WTC11 (cell line): ENCODE results near the gene RIMBP2. TPM values are rescaled to one million over a fixed set of nuclear protein-coding genes. Genes with fewer than 3 reads are reported as not detected.

ENCODE experiments used
- ATAC-seq: fragments of 200-7000 bp; cut with Tn5 transposase; 2 replicates; pipeline ENCODE4 v1.10.0; 2021; ENCODE audit warnings: mild to moderate bottlenecking, moderate library complexity
- CTCF ChIA-PET: fragments of 300-600 bp; sonication (Branson Sonifier 250); formaldehyde crosslinking; loops from one replicate; lab custom pipeline; 2021; ENCODE audit warnings: antibody characterized with exemption; lab: Charles Lee
- POLR2A ChIA-PET: fragments of 350-600 bp; sonication (Branson Sonifier 250); formaldehyde crosslinking; loops from one replicate; lab custom pipeline; 2021; ENCODE audit warnings: antibody characterized with exemption; lab: Charles Lee
- DNase-seq: peaks from one replicate; pipeline ENCODE4 v3.0.0; 2021; ENCODE audit warnings: low spot score
- H3K27ac Mint-ChIP-seq: 2 replicates; pipeline ENCODE4 v1.8.0; 2021; ENCODE audit warnings: mixed read lengths
- H3K27me3 Mint-ChIP-seq: 2 replicates; pipeline ENCODE4 v1.8.0; 2021; ENCODE audit warnings: low read depth, mild to moderate bottlenecking, moderate library complexity, mixed read lengths
- H3K36me3 Mint-ChIP-seq: 2 replicates; pipeline ENCODE4 v1.8.0; 2021; ENCODE audit warnings: mixed read lengths
- H3K4me1 Mint-ChIP-seq: 2 replicates; pipeline ENCODE4 v1.8.0; 2022; ENCODE audit warnings: mixed read lengths
- H3K4me3 Mint-ChIP-seq: 2 replicates; pipeline ENCODE4 v1.8.0; 2021; ENCODE audit warnings: mild to moderate bottlenecking, moderate library complexity, mixed read lengths
- H3K9me3 Mint-ChIP-seq: 2 replicates; pipeline ENCODE4 v1.8.0; 2021; ENCODE audit warnings: mixed read lengths
- ATF1 ChIP-seq: sonication (generic); formaldehyde crosslinking; IDR thresholded peaks from 2 replicates; pipeline ENCODE4 v1.8.1; 2023; ENCODE audit warnings: mild to moderate bottlenecking, moderate library complexity, missing genetic modification reagents
- CREM ChIP-seq: sonication (generic); formaldehyde crosslinking; IDR thresholded peaks from 2 replicates; pipeline ENCODE4 v1.8.1; 2022; ENCODE audit warnings: mild to moderate bottlenecking, missing genetic modification reagents, moderate library complexity
- EMX1 ChIP-seq: fragments of 250-450 bp; sonication (Bioruptor Pico); IDR thresholded peaks from 2 replicates; pipeline ENCODE4 v1.8.0; 2021; ENCODE audit warnings: mild to moderate bottlenecking
- GRHL2 ChIP-seq: fragments of 250-450 bp; sonication (Bioruptor Pico); IDR thresholded peaks from 2 replicates; pipeline ENCODE4 v1.8.0; 2022; ENCODE audit warnings: mild to moderate bottlenecking, moderate library complexity; ENCODE audit not compliant: insufficient replicate concordance, severe bottlenecking
- GTF2I ChIP-seq: fragments of 250-450 bp; sonication (Bioruptor Pico); conservative IDR thresholded peaks from 2 replicates; pipeline ENCODE4 v1.4.0; 2021; ENCODE audit warnings: mild to moderate bottlenecking
- JUN ChIP-seq: sonication (generic); formaldehyde crosslinking; IDR thresholded peaks from 2 replicates; pipeline ENCODE4 v1.8.0; 2023; ENCODE audit warnings: mild to moderate bottlenecking, missing genetic modification reagents
- MYBL2 ChIP-seq: sonication (generic); formaldehyde crosslinking; IDR thresholded peaks from 2 replicates; pipeline ENCODE4 v1.8.1; 2023; ENCODE audit warnings: mild to moderate bottlenecking, moderate library complexity, missing genetic modification reagents
- NR1H2 ChIP-seq: sonication (generic); formaldehyde crosslinking; IDR thresholded peaks from 2 replicates; pipeline ENCODE4 v1.9.0; 2021; ENCODE audit warnings: mild to moderate bottlenecking, moderate library complexity, missing genetic modification reagents
- NR2C2 ChIP-seq: sonication (generic); formaldehyde crosslinking; IDR thresholded peaks from 2 replicates; pipeline ENCODE4 v1.8.0; 2022; ENCODE audit warnings: mild to moderate bottlenecking, missing genetic modification reagents
- TEAD1 ChIP-seq: sonication (generic); formaldehyde crosslinking; IDR thresholded peaks from 2 replicates; pipeline ENCODE4 v1.8.0; 2022; ENCODE audit warnings: mild to moderate bottlenecking, missing genetic modification reagents
- ZNF423 ChIP-seq: fragments of 250-450 bp; sonication (Bioruptor Pico); IDR thresholded peaks from 2 replicates; pipeline ENCODE4 v2.1.2; 2022; ENCODE audit warnings: mild to moderate bottlenecking, moderate library complexity
- total RNA-seq: library from RNA; stranded (reverse); gene quantifications from 3 replicates; pipeline ENCODE4 v1.2.3, GENCODE V29; 2021
- TF ChIP-seq, protein P1 (sequence below): sonication (generic); formaldehyde crosslinking; IDR thresholded peaks from 2 replicates; pipeline ENCODE4 v1.8.0; 2023; ENCODE audit warnings: missing genetic modification reagents, mild to moderate bottlenecking, borderline replicate concordance
- TF ChIP-seq, protein P2 (sequence below): sonication (generic); formaldehyde crosslinking; conservative IDR thresholded peaks from 2 replicates; pipeline ENCODE4 v1.8.1; 2023; ENCODE audit warnings: mild to moderate bottlenecking, low read depth, missing genetic modification reagents, moderate library complexity
- TF ChIP-seq, protein P3 (sequence below): sonication (generic); formaldehyde crosslinking; IDR thresholded peaks from 2 replicates; pipeline ENCODE4 v1.8.0; 2022; ENCODE audit warnings: mild to moderate bottlenecking, missing genetic modification reagents
- TF ChIP-seq, protein P4 (sequence below): sonication (generic); formaldehyde crosslinking; IDR thresholded peaks from 2 replicates; pipeline ENCODE4 v1.8.1; 2022; ENCODE audit warnings: missing genetic modification reagents, borderline replicate concordance
- TF ChIP-seq, protein P5 (sequence below): sonication (generic); formaldehyde crosslinking; IDR thresholded peaks from 2 replicates; pipeline ENCODE4 v1.8.1; 2022; ENCODE audit warnings: low read depth, mild to moderate bottlenecking, moderate library complexity, missing genetic modification reagents, borderline replicate concordance
- TF ChIP-seq, protein P6 (sequence below): sonication (generic); formaldehyde crosslinking; IDR thresholded peaks from 2 replicates; pipeline ENCODE4 v1.8.0; 2023; ENCODE audit warnings: mild to moderate bottlenecking, missing genetic modification reagents
- TF ChIP-seq, protein P7 (sequence below): sonication (generic); formaldehyde crosslinking; IDR thresholded peaks from 2 replicates; pipeline ENCODE4 v1.8.0; 2022; ENCODE audit warnings: mild to moderate bottlenecking, missing genetic modification reagents
- TF ChIP-seq, protein P8 (sequence below): sonication (generic); formaldehyde crosslinking; IDR thresholded peaks from 2 replicates; pipeline ENCODE4 v1.8.1; 2023; ENCODE audit warnings: mild to moderate bottlenecking, missing genetic modification reagents, moderate library complexity

RIMBP2 gene
- total RNA-seq, 1 experiment from 2014 or later = 2.6 TPM

DNA sequence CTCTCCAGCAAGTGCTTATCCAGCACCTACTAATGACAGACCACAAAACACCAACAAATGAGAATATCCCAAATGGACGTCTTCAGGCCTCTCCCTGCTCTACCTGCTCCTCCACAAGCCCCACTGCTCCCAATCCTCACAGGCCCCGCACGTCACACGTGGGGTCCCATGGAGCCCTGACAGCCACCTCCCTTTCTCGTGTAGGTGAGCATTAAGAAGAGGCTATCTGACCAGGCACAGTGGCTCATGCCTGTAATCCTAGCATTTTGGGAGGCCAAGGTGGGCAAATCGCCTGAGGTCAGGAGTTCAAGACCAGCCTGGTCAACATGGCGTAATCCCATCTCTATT lies 5.4 kb downstream of the RIMBP2 start (continued):
- TF ChIP-seq ZNF423 (CRISPR knock-in tag) (no peak), MYBL2 (CRISPR knock-in tag) (no peak), JUN (no peak)
- TF ChIP-seq, protein P1, sequence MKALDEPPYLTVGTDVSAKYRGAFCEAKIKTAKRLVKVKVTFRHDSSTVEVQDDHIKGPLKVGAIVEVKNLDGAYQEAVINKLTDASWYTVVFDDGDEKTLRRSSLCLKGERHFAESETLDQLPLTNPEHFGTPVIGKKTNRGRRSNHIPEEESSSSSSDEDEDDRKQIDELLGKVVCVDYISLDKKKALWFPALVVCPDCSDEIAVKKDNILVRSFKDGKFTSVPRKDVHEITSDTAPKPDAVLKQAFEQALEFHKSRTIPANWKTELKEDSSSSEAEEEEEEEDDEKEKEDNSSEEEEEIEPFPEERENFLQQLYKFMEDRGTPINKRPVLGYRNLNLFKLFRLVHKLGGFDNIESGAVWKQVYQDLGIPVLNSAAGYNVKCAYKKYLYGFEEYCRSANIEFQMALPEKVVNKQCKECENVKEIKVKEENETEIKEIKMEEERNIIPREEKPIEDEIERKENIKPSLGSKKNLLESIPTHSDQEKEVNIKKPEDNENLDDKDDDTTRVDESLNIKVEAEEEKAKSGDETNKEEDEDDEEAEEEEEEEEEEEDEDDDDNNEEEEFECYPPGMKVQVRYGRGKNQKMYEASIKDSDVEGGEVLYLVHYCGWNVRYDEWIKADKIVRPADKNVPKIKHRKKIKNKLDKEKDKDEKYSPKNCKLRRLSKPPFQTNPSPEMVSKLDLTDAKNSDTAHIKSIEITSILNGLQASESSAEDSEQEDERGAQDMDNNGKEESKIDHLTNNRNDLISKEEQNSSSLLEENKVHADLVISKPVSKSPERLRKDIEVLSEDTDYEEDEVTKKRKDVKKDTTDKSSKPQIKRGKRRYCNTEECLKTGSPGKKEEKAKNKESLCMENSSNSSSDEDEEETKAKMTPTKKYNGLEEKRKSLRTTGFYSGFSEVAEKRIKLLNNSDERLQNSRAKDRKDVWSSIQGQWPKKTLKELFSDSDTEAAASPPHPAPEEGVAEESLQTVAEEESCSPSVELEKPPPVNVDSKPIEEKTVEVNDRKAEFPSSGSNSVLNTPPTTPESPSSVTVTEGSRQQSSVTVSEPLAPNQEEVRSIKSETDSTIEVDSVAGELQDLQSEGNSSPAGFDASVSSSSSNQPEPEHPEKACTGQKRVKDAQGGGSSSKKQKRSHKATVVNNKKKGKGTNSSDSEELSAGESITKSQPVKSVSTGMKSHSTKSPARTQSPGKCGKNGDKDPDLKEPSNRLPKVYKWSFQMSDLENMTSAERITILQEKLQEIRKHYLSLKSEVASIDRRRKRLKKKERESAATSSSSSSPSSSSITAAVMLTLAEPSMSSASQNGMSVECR (CRISPR knock-in tag) = no peak

DNA sequence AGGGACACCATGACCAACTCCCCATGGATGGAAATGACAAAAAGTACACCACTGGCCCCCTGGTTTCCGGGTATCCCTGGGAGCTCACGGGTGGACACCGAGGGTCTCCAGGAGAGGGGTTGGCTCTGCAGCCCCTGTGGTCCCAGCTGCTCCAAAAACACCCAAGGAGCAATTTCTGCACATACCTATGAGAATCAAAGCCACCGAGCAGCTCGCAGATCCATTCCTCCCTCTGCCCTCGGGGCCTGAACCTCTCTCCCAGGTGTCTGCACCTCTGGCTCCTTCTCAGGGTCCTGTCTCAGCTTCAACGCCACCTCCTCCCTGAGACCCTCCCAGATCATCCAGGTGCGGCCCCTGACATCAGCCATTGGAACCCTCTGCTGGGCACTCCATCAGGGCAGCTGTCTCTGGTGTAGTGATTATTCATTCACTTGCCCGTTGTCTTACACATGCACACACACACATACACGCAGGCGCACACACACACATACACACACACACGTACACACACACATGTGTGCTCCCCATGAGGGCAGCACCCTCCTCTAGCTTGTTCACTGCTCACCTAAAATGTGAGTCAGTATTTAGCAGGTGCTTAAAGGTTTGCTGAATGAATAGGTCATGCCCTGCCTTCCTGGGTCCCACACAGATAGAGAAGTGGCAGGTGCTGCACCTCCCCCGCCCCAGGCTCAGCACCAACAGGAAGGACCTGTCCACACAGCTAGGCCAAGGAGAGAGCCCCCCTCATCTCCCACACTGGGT lies 5.9 kb downstream of the RIMBP2 start:
- POLR2A ChIA-PET = no interaction called here
- no peak for DNase-seq
- Mint-ChIP-seq H3K4me1 (peaks cover 28% of the 10 kb centered on the region), H3K9me3 (no peaks in the 10 kb centered on the region), H3K4me3 (no peak overlapping the region), H3K36me3 (no peaks in the 10 kb centered on the region), H3K27ac (no peak overlapping the region), H3K27me3 (peaks cover 34% of the 10 kb centered on the region)
- no peak for ATAC-seq
- CTCF ChIA-PET = no interaction called here
- TF ChIP-seq, protein P2, sequence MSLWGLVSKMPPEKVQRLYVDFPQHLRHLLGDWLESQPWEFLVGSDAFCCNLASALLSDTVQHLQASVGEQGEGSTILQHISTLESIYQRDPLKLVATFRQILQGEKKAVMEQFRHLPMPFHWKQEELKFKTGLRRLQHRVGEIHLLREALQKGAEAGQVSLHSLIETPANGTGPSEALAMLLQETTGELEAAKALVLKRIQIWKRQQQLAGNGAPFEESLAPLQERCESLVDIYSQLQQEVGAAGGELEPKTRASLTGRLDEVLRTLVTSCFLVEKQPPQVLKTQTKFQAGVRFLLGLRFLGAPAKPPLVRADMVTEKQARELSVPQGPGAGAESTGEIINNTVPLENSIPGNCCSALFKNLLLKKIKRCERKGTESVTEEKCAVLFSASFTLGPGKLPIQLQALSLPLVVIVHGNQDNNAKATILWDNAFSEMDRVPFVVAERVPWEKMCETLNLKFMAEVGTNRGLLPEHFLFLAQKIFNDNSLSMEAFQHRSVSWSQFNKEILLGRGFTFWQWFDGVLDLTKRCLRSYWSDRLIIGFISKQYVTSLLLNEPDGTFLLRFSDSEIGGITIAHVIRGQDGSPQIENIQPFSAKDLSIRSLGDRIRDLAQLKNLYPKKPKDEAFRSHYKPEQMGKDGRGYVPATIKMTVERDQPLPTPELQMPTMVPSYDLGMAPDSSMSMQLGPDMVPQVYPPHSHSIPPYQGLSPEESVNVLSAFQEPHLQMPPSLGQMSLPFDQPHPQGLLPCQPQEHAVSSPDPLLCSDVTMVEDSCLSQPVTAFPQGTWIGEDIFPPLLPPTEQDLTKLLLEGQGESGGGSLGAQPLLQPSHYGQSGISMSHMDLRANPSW (CRISPR knock-in tag) = no peak
- TF ChIP-seq, protein P3, sequence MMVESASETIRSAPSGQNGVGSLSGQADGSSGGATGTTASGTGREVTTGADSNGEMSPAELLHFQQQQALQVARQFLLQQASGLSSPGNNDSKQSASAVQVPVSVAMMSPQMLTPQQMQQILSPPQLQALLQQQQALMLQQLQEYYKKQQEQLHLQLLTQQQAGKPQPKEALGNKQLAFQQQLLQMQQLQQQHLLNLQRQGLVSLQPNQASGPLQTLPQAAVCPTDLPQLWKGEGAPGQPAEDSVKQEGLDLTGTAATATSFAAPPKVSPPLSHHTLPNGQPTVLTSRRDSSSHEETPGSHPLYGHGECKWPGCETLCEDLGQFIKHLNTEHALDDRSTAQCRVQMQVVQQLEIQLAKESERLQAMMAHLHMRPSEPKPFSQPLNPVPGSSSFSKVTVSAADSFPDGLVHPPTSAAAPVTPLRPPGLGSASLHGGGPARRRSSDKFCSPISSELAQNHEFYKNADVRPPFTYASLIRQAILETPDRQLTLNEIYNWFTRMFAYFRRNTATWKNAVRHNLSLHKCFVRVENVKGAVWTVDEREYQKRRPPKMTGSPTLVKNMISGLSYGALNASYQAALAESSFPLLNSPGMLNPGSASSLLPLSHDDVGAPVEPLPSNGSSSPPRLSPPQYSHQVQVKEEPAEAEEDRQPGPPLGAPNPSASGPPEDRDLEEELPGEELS (CRISPR knock-in tag) = no peak
- TF ChIP-seq CREM (CRISPR knock-in tag) (no peak), ATF1 (CRISPR knock-in tag) (no peak), EMX1 (CRISPR knock-in tag) (no peak), NR2C2 (CRISPR knock-in tag) (no peak), GTF2I (no peak), NR1H2 (CRISPR knock-in tag) (no peak), TEAD1 (CRISPR knock-in tag) (no peak), GRHL2 (CRISPR knock-in tag) (no peak)
- TF ChIP-seq, protein P4, sequence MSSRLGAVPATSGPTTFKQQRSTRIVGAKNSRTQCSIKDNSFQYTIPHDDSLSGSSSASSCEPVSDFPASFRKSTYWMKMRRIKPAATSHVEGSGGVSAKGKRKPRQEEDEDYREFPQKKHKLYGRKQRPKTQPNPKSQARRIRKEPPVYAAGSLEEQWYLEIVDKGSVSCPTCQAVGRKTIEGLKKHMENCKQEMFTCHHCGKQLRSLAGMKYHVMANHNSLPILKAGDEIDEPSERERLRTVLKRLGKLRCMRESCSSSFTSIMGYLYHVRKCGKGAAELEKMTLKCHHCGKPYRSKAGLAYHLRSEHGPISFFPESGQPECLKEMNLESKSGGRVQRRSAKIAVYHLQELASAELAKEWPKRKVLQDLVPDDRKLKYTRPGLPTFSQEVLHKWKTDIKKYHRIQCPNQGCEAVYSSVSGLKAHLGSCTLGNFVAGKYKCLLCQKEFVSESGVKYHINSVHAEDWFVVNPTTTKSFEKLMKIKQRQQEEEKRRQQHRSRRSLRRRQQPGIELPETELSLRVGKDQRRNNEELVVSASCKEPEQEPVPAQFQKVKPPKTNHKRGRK (CRISPR knock-in tag) = no peak
- TF ChIP-seq, protein P5, sequence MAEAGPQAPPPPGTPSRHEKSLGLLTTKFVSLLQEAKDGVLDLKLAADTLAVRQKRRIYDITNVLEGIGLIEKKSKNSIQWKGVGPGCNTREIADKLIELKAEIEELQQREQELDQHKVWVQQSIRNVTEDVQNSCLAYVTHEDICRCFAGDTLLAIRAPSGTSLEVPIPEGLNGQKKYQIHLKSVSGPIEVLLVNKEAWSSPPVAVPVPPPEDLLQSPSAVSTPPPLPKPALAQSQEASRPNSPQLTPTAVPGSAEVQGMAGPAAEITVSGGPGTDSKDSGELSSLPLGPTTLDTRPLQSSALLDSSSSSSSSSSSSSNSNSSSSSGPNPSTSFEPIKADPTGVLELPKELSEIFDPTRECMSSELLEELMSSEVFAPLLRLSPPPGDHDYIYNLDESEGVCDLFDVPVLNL = no peak
- TF ChIP-seq, protein P6, sequence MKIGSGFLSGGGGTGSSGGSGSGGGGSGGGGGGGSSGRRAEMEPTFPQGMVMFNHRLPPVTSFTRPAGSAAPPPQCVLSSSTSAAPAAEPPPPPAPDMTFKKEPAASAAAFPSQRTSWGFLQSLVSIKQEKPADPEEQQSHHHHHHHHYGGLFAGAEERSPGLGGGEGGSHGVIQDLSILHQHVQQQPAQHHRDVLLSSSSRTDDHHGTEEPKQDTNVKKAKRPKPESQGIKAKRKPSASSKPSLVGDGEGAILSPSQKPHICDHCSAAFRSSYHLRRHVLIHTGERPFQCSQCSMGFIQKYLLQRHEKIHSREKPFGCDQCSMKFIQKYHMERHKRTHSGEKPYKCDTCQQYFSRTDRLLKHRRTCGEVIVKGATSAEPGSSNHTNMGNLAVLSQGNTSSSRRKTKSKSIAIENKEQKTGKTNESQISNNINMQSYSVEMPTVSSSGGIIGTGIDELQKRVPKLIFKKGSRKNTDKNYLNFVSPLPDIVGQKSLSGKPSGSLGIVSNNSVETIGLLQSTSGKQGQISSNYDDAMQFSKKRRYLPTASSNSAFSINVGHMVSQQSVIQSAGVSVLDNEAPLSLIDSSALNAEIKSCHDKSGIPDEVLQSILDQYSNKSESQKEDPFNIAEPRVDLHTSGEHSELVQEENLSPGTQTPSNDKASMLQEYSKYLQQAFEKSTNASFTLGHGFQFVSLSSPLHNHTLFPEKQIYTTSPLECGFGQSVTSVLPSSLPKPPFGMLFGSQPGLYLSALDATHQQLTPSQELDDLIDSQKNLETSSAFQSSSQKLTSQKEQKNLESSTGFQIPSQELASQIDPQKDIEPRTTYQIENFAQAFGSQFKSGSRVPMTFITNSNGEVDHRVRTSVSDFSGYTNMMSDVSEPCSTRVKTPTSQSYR (CRISPR knock-in tag) = no peak
- TF ChIP-seq, protein P7, sequence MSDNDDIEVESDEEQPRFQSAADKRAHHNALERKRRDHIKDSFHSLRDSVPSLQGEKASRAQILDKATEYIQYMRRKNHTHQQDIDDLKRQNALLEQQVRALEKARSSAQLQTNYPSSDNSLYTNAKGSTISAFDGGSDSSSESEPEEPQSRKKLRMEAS (CRISPR knock-in tag) = no peak
- TF ChIP-seq, protein P8, sequence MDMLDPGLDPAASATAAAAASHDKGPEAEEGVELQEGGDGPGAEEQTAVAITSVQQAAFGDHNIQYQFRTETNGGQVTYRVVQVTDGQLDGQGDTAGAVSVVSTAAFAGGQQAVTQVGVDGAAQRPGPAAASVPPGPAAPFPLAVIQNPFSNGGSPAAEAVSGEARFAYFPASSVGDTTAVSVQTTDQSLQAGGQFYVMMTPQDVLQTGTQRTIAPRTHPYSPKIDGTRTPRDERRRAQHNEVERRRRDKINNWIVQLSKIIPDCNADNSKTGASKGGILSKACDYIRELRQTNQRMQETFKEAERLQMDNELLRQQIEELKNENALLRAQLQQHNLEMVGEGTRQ (CRISPR knock-in tag) = no peak
